Cardiac muscle cell (in vitro differentiated cells and primary cell): ENCODE data around the gene SMPD1. TPM values are rescaled to one million over a fixed set of nuclear protein-coding genes. Genes with fewer than 3 reads are reported as not detected.

Experiments
- DNase-seq, 2 donors: peaks; one replicate each; pipeline versions ENCODE4 v3.0.0 to v3.0.0-alpha.2; 2010 to 2017; ENCODE audit warnings: low read depth in 1 of 2, low spot score in 1 of 2
- H3K27ac ChIP-seq: fragments of 200-600 bp; sonication (generic); 2 replicates; pipeline ENCODE4 v1.5.1; 2016
- H3K27me3 ChIP-seq: fragments of 200-600 bp; sonication (generic); 2 replicates; pipeline ENCODE4 v1.6.0; 2016; ENCODE audit warnings: control low read depth
- H3K36me3 ChIP-seq: fragments of 200-600 bp; sonication (generic); 2 replicates; pipeline ENCODE4 v1.5.1; 2016; ENCODE audit warnings: control low read depth
- H3K4me1 ChIP-seq: fragments of 200-600 bp; sonication (generic); 2 replicates; pipeline ENCODE4 v1.8.1; 2017; ENCODE audit warnings: low read depth, mild to moderate bottlenecking, mixed run types
- H3K4me3 ChIP-seq: fragments of 200-600 bp; sonication (generic); 2 replicates; pipeline ENCODE4 v1.5.1; 2016; ENCODE audit warnings: mild to moderate bottlenecking
- H3K9me3 ChIP-seq: fragments of 200-600 bp; sonication (generic); 2 replicates; pipeline ENCODE4 v1.5.1; 2017; ENCODE audit warnings: low read depth, mild to moderate bottlenecking, control low read depth
- CTCF ChIP-seq: IDR thresholded peaks from 2 replicates; pipeline ENCODE4 v1.5.1; 2012; ENCODE audit warnings: low read depth, mild to moderate bottlenecking, low read length
- polyA plus RNA-seq: library from polyadenylated mRNA; unstranded; fragments of >200 nt; fragmentation: Nextera tagmentation; extraction: Ambion mirVana; gene quantifications from 2 replicates; pipeline ENCODE4 v1.2.1, GENCODE V29; 2016
- total RNA-seq: library from RNA; depleted of rRNA; stranded (reverse); fragments of >200 nt; gene quantifications from 2 replicates; pipeline ENCODE4 v1.2.3, GENCODE V29; 2016

Gene SMPD1
- total and polyA plus RNA-seq, 2 experiments from 2014 or later = 43.8 to 52.1 TPM

DNA sequence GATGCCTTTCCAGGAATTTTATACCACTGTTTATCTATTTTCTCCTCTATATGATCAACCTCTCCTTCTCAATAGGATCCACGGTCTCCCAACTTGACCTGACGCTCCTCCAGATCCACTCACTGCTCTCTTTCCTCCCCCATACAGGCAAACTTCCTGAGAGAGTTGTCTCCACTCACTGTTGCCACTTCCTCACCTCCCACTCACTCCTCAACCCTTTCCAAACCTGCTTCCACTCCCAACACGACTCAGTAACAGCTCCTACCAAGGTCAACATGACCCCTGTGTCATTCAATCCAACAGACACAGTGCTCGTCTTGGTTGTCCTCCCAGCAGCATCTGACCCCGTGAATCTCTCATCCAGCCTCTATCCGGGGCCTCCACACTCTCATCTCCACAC lies 25.5 kb downstream of the SMPD1 start:
- TF ChIP-seq CTCF = no peak
- Histone ChIP-seq H3K4me3 (no peak overlapping the region), H3K4me1 (peaks cover 43% of the 10 kb centered on the region), H3K27me3 (no peaks in the 10 kb centered on the region), H3K27ac (no peak overlapping the region), H3K9me3 (no peaks in the 10 kb centered on the region), H3K36me3 (no peaks in the 10 kb centered on the region)
- no peak for DNase-seq

DNA sequence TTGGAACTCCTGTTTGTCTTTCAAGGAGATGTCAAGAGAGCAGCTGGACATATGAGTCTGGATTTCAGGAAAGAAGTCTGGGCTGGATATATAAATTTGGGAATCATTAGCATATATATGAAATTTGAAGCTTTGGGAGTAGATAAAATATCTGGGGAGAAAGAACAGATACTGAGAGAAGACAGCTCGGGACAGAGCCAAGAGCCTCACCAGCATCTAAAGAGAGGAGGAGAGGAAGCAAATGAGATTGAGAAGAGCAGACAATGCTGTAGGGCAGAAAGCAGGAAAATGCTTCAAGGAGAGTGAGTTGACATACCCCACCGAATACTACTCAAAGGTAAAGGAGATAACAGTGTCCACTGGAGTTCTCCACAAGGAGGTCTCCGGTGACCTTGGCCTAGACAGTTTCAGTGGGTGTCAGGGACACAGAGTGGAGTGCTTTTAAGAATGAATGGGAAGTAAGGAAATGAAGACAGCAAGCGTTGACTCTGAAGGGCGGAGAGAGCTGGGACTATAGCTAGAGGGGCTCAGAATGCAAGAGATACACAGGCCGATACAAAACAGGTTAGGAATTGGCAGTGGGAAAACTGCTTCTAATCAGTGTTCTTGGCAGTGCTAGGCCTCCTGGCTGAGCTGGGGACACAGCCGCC lies 27.8 kb downstream of the SMPD1 start:
- H3K4me1 ChIP-seq = peaks cover 38% of the 10 kb centered on the region
- TF ChIP-seq CTCF = no peak
- peak overlapping the region; percentile 93 for H3K4me3 ChIP-seq
- peak overlapping the region; percentile 95 for H3K27ac ChIP-seq
- no peak for DNase-seq
- H3K9me3 ChIP-seq = no peaks in the 10 kb centered on the region
- H3K36me3 ChIP-seq = no peaks in the 10 kb centered on the region
- H3K27me3 ChIP-seq = no peaks in the 10 kb centered on the region

DNA sequence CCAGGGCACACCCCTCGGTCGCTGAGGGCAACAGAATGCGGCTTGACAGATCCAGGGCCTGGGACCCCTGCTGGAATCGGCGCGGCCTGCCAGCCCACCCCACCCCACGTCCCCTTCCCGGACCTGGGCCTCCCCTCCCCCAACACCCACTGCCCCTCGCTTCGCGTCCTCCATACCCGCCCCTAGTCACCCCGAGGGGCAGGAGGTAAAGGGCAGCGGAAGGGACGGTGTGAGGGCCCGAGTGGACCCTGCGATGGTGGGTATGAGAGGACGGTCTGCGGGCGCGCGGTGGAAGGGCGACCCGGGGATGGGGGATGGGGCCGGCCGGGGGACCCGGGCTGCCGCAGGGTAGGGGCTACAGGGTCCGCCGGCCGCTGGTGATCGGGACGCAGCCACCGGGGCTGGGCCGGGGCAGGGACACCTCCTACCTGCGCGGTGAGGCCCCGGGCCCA lies 28.3 kb downstream of the SMPD1 start:
- H3K27me3 ChIP-seq = peaks cover 3% of the 10 kb centered on the region
- H3K4me3 ChIP-seq = peak overlapping the region; percentile 93
- H3K27ac ChIP-seq = peak overlapping the region; percentile 95
- H3K4me1 ChIP-seq = peaks cover 32% of the 10 kb centered on the region
- no peak for TF ChIP-seq CTCF
- peak in 1 of 2 donors; percentile 63 for DNase-seq
- no peaks in the 10 kb centered on the region for H3K9me3 ChIP-seq
- H3K36me3 ChIP-seq = no peaks in the 10 kb centered on the region

GRCh38 chr11:6419009-6419631 lies 28.8 kb downstream of the SMPD1 start, which contains the start of gene APBB1:
TSS of gene APBB1 (minus strand) at chr11:6419094. CDS start at chr11:6411347, 7,747 bp downstream.
- Histone ChIP-seq H3K9me3 (no peaks in the 10 kb centered on the region), H3K27ac (peak within 1 kb of the TSS; percentile 95), H3K4me3 (peak within 1 kb of the TSS; percentile 93), H3K4me1 (peaks cover 28% of the 10 kb centered on the region), H3K36me3 (no peaks in the 10 kb centered on the region), H3K27me3 (peaks cover 3% of the 10 kb centered on the region)
- peak; percentile 13 for TF ChIP-seq CTCF
- peak; percentile 60 to 71 for DNase-seq

GRCh38 chr11:6420677-6421076 lies 30.4 kb downstream of the SMPD1 start:
- no peak overlapping the region for H3K4me3 ChIP-seq
- H3K36me3 ChIP-seq = no peaks in the 10 kb centered on the region
- H3K4me1 ChIP-seq = peaks cover 18% of the 10 kb centered on the region
- H3K27me3 ChIP-seq = peaks cover 3% of the 10 kb centered on the region
- DNase-seq = no peak
- no peak overlapping the region for H3K27ac ChIP-seq
- TF ChIP-seq CTCF = no peak
- no peaks in the 10 kb centered on the region for H3K9me3 ChIP-seq
